Measurements from ENCODE around the gene TBCEL.

DNA sequence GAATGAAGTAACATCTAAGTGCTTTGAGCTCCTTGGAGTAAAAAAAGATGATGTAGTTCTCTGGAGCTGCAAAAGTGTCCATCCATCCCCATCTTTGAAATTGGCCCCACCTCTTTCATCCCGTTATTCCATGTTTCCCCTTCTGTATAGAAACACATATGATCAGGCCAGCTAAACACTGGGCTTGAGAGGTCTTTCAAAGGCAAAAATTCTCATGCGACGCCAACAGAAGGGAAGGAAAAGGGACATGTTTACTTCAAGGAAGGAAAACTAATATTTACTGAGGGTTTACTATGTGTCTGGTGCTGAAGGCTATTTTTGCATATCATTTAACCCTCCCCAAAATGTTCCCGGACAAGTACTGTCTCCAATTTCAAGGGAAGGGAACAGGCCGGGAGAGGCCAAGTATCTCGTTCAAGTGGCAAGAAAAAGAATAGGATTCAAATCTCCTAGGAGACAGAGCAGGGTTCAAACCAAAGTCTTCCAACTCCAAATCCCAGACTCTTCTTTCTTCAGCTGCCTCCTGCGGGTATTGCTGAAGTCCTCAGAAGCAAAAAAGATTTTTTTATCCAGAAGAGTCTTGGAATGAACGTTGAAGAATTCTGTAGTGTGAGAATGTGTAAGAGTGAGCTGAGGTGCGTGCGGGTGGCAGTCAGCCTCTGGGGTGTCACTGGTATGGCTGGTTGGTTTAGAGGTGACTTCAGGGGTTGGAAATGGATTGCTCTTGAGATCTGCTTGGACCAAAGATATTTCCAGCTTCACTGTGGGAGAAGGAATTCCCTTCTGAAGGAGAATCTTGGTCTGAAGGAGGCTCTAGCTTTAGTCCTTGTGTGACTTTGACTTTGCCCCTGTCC, 87.2 kb downstream of the TBCEL start:
- TF ChIP-seq, protein P1, sequence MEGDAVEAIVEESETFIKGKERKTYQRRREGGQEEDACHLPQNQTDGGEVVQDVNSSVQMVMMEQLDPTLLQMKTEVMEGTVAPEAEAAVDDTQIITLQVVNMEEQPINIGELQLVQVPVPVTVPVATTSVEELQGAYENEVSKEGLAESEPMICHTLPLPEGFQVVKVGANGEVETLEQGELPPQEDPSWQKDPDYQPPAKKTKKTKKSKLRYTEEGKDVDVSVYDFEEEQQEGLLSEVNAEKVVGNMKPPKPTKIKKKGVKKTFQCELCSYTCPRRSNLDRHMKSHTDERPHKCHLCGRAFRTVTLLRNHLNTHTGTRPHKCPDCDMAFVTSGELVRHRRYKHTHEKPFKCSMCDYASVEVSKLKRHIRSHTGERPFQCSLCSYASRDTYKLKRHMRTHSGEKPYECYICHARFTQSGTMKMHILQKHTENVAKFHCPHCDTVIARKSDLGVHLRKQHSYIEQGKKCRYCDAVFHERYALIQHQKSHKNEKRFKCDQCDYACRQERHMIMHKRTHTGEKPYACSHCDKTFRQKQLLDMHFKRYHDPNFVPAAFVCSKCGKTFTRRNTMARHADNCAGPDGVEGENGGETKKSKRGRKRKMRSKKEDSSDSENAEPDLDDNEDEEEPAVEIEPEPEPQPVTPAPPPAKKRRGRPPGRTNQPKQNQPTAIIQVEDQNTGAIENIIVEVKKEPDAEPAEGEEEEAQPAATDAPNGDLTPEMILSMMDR (IDR thresholded peaks at IDR 0.05), result no peak
- TF ChIP-seq EP300 (IDR thresholded peaks at IDR 0.05), result no peak
